GM23338 (cell line): ENCODE data around the gene SLC30A1.

Experiments
- CTCF ChIP-seq, 2 experiments: fragments of 200-600 bp in 1 of 2; sonication (generic) in 1 of 2; conservative IDR thresholded peaks; 2 replicates each; pipeline versions ENCODE4 v1.5.1 to v1.6.1; 2016 to 2017; ENCODE audit warnings: antibody characterized with exemption in 2 of 2, low read depth in 2 of 2, mild to moderate bottlenecking in 2 of 2, moderate library complexity in 1 of 2
- STAT1 ChIP-seq: IDR thresholded peaks from one replicate; pipeline ENCODE4 v1.6.1; 2016; ENCODE audit warnings: antibody characterized with exemption; ENCODE audit not compliant: unreplicated experiment

GRCh38 chr1:211541278-211541677, 37.7 kb downstream of the SLC30A1 start:
- TF ChIP-seq CTCF (conservative IDR thresholded peaks at IDR 0.05; ENCODE audit: low read depth in 2 of 2), result no peak
- no peak for TF ChIP-seq STAT1
